Activated CD8-positive, alpha-beta memory T cell treated with anti-CD3 and anti-CD28 coated beads, Interleukin-2, amount 50 U/mL, for 1 hour (primary cell): ENCODE data around the gene ZNF157.
"Not testable (repeated sequence)": the region's sequence is repeated elsewhere in the genome, so short reads cannot be mapped to it uniquely, and the experiment has no call there.

ENCODE experiments used
- DNase-seq: peaks from one replicate; pipeline ENCODE4 v3.0.0-alpha.2; 2020; ENCODE audit errors: extremely low read depth

Gene ZNF157

GRCh38 chrX:47370278-47370677, at the start of gene ZNF157:
Gene ZNF157 (plus strand): TSS chrX:47370578. CDS start chrX:47370669, 91 bp downstream.
- no peak for DNase-seq

- no peak for DNase-seq
These were observed 49.0 kb upstream of the ZNF157 start for GRCh38 chrX:47321386-47321785.

- no peak for DNase-seq
These were observed 48.5 kb upstream of the ZNF157 start for GRCh38 chrX:47321823-47322371.

DNA sequence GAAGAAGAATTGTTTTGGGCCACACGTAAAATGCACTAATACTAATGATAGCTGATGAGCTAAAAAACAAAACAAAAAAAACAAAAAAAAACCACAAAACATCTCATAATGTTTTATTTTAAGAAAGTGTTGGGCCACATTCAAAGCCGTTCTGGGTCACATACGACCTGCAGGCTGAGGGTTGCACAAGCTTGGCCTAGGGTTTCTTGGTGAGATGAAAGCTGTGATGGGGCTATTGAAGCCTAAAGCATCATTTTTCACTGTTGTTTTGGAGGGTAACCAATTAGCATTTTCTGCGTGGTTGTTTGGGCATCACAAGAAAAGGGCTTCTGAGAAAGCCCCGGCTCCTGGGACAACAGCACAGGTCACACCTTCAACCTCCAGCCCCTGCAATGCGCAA, 42.5 kb upstream of the ZNF157 start:
- DNase-seq, result no peak

- not testable (repeated sequence) for DNase-seq
These were observed 37.6 kb upstream of the ZNF157 start for GRCh38 chrX:47332729-47333128.

- no peak for DNase-seq
These were observed 18.7 kb upstream of the ZNF157 start for GRCh38 chrX:47351706-47352105.

DNA sequence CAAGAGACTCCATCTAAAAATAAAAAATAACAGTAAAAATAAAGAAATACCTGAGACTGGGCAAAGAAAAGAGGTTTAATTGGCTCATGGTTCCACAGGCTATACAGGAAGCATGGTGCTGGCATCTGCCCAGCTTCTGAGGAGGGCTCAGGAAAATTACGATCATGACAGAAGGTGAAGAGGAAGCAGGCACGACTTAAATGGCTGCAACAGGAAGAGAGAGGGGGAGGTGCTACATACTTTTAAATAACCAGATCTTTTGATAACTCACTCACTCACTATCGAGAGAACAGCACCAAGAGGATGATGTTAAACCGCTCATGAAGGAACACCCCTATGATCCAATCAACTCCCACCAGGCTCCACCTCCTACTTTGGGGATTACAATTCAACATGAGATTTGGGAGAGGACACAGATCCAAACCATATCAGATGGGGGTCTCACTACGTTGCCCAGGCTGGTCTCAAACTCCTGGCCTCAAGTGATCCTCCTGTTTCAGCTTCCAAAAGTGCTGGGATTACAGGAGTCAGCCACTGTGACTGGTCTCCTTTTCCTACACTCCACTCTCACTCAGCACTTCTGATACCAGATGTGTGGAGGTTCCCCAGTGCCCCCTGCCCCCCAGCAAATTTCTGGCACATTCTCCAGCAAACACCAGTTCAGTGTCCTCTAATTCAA, 11.9 kb upstream of the ZNF157 start:
- DNase-seq, result no peak

GRCh38 chrX:47360423-47361179, 9.8 kb upstream of the ZNF157 start:
- DNase-seq, result no peak

DNA sequence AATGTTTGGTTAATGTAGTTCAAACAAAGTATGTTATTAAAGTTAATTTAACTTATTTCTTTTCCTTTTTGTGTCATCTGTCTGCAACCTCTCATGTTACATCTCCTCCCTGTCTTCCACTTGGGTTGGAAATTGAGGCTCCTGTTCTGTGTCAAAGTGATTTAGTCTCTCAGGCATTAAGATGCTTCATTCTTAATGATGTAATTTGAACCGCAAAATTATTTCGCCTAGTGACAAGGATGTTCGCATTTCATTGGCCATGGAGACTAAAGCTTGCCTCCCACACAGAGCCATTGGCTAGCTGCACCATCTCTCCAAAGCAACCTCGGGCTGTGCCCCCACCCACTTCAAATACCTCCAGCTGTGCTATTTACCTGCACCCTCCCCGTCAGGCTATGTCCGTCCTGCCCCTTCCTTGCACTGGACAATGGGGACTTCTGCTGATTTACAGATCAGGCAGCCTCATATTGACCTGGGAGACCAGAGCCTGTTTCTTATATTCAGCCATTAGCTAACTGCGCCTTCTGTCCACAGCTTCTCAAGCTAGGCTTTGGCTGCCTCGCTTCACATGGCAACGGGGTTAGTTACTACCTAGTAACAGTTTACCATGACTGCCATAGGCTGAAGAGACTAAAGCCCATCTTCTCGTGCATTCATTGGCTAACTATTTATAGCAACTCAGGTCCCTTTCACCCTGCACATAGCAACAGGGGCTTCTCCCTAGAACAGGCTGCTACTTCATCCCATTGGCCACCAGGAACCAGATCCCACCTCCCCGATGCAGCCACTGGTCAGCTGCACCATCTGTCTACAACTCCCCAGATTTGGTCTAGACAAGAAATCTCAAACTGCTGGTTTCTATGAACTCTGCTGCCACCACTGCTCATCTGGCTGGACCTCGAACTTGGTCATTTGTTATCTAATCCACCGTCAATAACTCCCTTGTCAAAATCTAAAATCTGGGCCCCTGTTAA, 8.6 kb upstream of the ZNF157 start:
- DNase-seq, result no peak

GRCh38 chrX:47366041-47366722, 4.2 kb upstream of the ZNF157 start:
- peak; percentile 51 for DNase-seq

DNA sequence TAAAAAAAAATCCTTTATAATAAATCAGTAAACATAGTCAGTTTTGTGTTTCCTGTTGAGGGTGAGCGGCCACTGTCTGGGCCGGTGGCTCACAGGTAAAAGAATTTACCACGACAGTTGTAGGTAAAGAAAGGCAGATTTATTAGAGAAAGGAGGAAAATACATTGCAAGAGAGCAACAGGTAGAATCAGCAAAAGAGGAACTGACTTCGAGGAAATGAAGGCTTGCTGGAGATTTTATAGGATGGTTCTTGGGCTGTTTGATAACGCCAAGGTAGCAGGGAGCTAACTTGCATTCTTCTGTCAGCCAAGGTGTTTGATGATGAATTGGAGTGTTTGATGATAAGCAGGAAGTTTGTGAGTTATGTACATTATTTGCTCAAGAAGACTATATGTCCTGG, 2.8 kb downstream of the ZNF157 start:
- no peak for DNase-seq

- peak; percentile 45 for DNase-seq
These were observed 9.9 kb downstream of the ZNF157 start for GRCh38 chrX:47380268-47380667.

DNA sequence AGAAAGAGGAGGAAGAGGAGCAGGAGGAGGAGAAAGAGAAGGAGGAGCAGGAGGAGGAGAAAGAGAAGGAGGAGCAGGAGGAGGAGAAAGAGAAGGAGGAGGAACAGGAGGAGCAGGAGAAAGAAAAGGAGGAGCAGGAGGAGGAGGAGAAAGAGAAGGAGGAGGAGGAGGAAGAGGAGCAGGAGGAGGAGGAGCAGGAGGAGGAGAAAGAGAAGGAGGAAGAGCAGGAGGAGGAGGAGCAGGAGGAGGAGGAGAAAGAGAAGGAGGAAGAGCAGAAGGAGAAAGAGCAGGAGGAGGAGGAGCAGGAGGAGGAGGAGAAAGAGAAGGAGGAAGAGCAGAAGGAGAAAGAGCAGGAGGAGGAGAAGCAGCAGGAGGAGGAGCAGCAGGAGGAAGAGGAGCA, 10.5 kb downstream of the ZNF157 start:
- not testable (repeated sequence) for DNase-seq

DNA sequence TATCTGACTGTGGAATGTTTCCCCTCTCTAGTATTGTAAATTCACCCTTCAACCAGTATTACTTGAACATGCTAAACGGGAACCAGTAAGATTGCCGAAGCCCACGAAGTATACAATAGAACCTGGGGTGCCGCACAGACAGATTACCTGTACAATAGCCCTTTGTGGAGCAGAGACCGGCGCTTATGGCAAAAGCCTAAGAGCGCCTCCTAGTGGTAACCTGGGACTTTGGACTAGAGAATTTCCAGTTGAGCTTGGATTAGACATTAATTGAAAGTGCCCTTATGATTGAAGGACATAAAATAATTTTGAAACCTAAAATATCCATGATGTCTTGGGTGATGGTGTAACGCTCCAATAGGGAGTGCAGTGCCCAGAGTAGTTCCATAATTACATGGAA, 14.1 kb downstream of the ZNF157 start:
- peak; percentile 62 for DNase-seq

GRCh38 chrX:47390780-47391179, 20.4 kb downstream of the ZNF157 start:
- no peak for DNase-seq

DNA sequence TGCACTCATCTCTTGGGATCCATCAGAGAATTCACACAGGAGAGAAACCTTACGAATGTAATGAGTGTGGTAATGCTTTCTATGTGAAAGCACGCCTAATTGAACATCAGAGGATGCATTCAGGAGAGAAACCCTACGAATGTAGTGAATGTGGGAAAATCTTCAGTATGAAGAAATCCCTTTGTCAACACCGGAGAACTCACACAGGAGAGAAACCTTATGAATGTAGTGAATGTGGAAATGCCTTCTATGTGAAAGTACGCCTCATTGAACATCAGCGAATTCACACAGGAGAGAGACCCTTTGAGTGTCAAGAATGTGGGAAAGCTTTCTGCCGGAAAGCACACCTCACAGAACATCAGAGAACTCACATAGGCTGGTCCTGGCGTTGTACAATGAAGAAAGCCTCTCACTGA, 42.8 kb downstream of the ZNF157 start:
- DNase-seq, result no peak

DNA sequence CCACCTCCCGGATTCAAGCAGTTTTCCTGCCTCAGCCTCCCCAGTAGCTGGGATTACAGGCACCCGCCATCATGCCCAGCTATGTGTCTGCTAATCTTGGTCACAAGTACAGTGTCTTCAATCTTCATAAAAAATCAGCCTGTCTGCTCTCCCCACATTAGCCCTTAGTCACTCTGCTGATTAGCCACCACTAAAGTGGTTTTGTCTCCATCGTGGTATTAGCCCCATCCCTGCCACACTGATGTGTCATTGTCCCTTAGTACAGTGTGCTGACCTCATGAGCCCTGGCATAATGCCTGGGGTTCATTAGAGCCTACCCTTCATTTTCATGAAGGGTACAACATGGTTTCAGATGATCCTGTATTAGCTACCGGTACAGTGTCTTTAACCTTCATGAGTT, 49.9 kb downstream of the ZNF157 start:
- DNase-seq, result no peak

GRCh38 chrX:47420962-47421361, 50.6 kb downstream of the ZNF157 start:
- DNase-seq, result no peak

- no peak for DNase-seq
These were observed 52.1 kb downstream of the ZNF157 start for GRCh38 chrX:47422444-47422843.

DNA sequence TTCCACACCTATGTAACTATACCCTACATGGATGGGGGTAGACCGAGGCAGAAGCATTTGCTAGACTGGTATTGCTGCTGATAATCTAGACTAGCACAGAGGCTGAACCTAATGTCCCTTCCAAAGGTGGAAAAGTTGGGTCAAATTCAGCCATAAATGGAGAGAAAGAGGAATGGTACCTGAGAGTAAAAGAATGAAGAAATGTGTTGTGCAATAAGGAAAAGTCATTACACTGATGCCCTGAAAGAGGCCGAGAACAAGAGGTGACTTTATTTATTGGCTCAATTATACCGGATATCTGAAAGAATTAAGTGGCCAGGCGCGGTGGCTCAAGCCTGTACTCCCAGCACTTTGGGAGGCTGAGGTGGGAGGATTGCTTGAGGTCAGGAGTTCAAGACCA, 60.5 kb downstream of the ZNF157 start:
- DNase-seq, result no peak

- no peak for DNase-seq
These were observed 76.1 kb downstream of the ZNF157 start for GRCh38 chrX:47446431-47446830.
